GM21526 (cell line): ENCODE results near the gene FGR.
"Not testable (repeated sequence)": the region's sequence is repeated elsewhere in the genome, so short reads cannot be mapped to it uniquely, and the experiment has no call there.

ENCODE experiments used
- ATAC-seq: cut with Tn5 transposase; IDR thresholded peaks from one replicate; pipeline ENCODE4 v1.9.1; 2021; ENCODE audit warnings: moderate library complexity; ENCODE audit not compliant: unreplicated experiment, low FRiP score

Gene FGR

GRCh38 chr1:27634985-27635367 is at the start of gene FGR:
FGR (minus strand) TSS chr1:27635185; CDS start chr1:27623916, 11,269 bp downstream.
- ATAC-seq: no peak

GRCh38 chr1:27684176-27684575 is 49.2 kb upstream of the FGR start:
- ATAC-seq: no peak

DNA sequence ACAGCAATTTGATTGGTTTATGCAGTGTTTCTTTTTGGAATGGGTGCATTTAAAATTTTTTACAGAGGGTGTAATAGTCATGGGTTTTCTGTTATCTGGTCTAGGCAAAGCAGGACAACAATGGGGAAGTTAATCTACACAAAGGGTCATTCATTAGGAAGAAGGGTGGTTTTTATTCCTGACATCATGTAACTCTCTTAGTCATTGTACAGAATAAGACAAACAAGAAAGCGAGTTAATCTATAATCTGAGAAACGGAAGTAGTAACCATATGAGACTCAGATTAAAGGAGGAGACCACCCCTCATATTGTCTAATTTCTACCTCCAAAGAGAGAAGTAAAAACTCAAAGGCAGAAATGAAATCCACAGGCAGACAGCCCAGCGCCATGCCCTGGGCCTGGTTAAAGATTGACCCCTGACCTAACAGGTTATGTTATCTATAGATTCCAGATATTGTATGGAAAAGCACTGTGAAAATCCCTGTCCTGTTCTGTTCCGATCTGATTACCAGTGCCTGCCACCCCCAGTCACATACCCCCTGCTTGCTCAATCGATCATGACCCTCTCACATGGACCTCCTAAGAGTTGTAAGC is 47.5 kb upstream of the FGR start:
- no peak for ATAC-seq

DNA sequence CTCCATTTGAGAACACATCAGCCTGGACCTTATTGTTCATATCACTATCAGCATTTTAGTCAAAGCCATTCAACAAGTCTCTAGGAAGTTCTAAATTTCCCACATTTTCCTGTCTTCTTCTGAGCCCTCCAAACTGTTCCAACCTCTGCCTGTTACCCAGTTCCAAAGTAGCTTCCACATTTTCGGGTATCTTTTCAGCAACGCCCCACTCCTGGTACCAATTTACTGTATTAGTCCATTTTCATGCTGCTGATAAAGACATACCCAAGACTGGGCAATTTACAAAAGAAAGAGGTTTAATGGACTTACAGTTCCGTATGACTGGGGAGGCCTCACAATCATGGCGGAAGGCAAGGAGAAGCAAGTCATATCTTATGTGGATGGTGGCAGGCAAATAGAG is 46.6 kb upstream of the FGR start:
- not testable (repeated sequence) for ATAC-seq

DNA sequence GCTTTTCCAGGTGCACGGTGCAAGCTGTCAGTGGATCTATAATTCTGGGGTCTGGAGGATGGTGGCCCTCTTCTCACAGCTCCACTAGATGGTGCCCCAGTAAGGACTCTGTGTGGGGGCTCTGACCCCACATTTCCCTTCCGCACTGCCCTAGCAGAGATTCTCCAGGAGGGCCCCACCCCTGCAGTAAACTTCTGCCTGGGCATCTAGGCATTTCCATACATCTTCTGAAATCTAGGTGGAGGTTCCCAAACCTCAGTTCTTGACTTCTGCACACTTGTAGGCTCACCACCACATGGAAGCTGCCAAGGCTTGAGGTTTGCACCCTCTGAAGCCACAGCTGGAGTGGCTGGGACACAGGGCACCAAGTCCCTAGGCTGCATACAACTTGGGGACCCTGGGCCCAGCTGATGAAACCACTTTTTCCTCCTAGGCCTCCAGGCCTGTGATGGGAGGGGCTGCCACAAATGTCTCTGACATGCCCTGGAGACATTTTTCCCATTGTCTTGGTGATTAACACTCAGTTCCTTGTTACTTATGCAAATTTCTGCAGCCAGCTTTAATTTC is 45.3 kb upstream of the FGR start:
- ATAC-seq: not testable (repeated sequence)

- ATAC-seq: no peak
Observed at GRCh38 chr1:27678747-27679146, 43.8 kb upstream of the FGR start.

DNA sequence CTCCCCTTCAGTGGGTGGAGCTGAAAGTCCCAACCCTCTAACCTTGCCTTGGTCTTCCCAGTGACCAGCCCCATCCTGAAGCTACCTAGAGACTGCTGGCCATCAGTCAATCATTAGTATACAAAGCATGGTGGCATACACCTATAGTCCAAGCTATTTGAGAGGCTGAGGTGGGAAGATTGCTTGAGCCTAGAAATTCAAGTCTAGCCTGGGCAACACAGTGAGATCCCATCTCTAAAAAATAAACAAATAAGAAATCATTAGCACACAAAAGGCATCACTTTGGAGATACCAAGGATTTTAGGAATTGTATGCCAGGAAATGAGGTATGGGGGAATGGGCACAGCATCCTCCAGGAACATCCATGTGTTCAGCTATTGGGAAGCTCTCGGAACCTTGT is 41.4 kb upstream of the FGR start:
- no peak for ATAC-seq

DNA sequence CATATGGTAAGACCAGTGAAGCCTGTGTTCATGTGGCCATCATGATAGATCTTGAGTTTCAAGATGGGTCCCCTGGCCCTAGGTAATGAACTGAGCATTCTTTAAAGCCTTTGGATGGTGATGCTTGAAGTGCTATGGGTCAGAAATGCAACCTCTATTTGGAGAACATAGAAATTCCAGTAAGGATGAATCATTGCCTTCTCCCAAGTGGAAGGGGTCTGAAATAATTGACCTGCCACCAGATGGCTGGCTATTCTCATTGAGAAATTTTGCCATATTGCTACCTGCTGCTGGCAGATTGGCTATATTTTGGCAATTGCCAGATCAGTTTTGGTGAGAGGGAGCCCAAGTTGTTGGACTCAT is 37.7 kb upstream of the FGR start:
- ATAC-seq: no peak

- ATAC-seq: peak; percentile 74
Observed at GRCh38 chr1:27671964-27672749, 37.2 kb upstream of the FGR start, which contains the start of gene IFI6. IFI6 (minus strand) TSS chr1:27672192; CDS start chr1:27669314, 2,878 bp downstream.

DNA sequence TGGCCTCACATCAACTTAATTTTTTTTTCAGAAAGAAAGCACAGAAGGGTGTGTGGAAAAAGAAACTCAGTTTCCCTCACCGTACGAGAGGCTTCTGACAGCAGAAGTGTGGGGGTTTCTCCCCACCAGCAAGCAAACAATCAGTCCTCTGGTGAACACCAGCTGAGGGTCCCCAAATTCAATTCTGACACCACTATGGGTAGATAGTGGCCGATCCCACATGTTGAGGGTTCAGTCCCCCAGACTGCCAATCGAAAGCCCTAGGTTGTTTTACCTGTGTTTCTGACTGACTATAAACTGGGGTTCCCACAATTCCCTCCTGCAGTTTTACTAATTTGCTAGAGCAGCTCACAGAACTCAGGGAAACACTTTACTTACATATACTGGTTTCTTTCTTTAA is 34.9 kb upstream of the FGR start:
- no peak for ATAC-seq

DNA sequence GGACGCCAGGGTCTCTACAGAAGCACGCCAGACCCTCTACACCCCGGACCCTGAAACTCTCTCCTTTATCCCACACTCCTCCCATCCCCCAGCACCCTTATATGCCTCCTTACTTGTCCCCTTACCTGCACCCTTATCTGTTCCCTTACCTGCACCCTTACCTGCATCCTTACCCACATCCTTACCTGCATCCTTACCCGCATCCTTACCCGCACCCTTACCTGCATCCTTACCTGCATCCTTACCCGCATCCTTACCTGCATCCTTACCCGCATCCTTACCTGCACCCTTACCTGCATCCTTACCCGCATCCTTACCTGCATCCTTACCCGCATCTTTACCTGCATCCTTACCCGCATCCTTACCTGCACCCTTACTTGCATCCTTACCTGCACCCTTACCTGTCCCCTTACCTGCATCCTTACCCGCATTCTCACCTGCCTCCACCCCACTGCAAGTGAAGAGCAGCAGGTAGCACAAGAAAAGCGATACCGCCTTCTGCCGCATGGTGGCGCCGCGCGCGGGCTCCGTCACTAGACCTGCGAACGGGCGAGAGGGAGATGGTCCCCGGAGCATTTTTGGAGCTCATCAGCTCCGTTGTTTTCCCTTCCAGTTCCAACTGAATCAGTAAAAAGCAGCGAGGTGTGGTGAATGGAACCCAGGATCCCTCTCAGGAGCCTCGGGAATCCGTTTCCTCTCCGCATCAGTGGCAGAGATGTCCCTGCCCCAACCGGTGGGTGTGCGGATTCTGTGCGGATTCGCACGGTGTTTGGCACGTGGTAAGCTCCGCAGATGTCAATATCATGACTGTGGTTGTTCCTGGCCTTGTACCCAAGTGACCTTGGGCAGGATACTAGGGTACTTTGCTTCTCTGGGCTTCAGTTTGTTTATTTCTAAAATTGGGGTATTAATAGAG is 34.1 kb upstream of the FGR start:
- no peak for ATAC-seq

GRCh38 chr1:27668121-27668807 is 33.3 kb upstream of the FGR start:
- no peak for ATAC-seq

- ATAC-seq: no peak
Observed at GRCh38 chr1:27666791-27667254, 31.8 kb upstream of the FGR start.

DNA sequence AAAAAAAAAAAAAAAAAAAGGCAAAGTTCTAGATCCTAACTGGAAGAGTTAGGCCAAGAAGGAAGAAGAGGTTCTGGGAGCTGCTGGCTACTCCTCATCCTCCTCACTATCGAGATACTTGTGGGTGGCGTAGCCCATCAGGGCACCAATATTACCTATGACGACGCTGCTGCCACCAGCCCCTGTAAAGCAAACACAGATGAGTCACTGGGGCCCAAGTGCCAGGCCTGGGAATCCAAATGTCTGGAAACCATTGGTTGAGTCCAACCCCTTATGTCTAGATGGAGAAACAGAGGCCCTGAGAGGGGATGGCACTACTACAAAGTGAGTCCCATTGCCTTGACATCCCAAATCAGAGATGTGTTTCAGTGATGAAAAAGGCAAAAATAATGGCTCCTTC is 31.3 kb upstream of the FGR start:
- no peak for ATAC-seq

DNA sequence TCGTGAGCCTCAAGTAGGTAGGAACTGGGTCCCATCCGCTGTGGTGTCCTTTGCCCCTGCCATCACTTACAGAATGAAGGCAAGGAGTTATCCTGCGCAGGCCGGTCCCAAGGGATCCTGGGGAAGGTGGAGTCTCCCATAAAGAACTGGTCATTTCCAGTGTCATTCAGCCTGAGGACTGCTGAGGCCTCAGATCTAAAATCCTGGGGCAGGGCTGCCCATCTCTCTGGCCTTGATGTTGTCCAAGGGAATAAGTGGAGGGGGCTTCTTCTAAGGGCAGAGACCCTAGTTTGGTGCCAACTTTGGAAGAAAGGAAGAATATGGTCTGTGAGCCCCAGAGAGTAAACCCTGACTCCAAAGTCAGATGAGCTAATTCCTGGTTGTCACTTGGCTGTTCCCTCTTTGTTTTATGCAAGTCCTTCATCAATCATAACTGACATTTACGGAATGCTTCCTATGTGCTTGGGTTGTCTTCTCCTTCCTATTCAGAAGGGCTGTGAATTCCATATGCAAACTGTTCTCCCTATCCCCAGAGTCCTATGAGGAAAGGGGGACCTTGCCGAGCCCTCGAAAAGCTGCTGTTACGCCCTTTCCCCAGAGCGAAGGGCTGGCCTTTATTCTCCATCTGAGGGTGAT is 30.1 kb upstream of the FGR start:
- ATAC-seq: no peak

- no peak for ATAC-seq
Observed at GRCh38 chr1:27664291-27664690, 29.3 kb upstream of the FGR start.

- no peak for ATAC-seq
Observed at GRCh38 chr1:27662707-27663393, 27.9 kb upstream of the FGR start.

DNA sequence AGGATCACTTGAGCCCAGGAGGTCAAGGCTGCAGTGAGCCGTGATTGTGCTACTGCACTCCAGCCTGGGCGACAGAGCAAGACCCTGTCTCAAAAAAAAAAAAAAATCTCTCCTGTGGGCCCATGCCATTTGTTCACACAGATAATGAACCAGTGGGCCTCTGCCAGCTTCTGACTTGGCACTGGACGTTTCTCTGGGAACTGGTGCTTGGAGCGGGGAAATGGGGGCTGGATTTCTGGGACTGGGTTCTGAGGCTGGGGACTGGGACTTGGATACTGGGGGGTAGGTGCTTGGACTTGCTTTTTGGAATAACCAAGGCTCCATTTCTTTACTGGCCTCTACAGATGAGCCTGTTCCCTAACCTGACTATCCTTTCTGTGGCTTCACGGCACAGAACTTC is 27.3 kb upstream of the FGR start:
- ATAC-seq: no peak

GRCh38 chr1:27661412-27662075 is 26.6 kb upstream of the FGR start:
- no peak for ATAC-seq
